Esophagus muscularis mucosa (tissue), 4 donors: Measurements from ENCODE around the gene DACH1.

ENCODE experiments used
- CTCF ChIP-seq, 3 experiments: fragments of 200-600 bp in 2 of 3; fragments of 450-650 bp in 1 of 3; sonication (generic) in 2 of 3; IDR thresholded peaks; one replicate each; pipeline ENCODE4 v1.5.1; 2017 to 2019; ENCODE audit warnings: antibody characterized with exemption in 3 of 3, mild to moderate bottlenecking in 2 of 3, moderate library complexity in 1 of 3
- EP300 ChIP-seq: sonication (generic); formaldehyde crosslinking; IDR thresholded peaks from one replicate; pipeline ENCODE4 v1.6.1; 2017; ENCODE audit warnings: antibody characterized with exemption
- POLR2A ChIP-seq: fragments of 450-650 bp; IDR thresholded peaks from one replicate; pipeline ENCODE4 v1.6.1; 2017; ENCODE audit warnings: antibody characterized with exemption, moderate library complexity, mild to moderate bottlenecking, low read depth
- POLR2AphosphoS5 ChIP-seq, 2 donors: sonication (generic); formaldehyde crosslinking; IDR thresholded peaks; one replicate each; pipeline ENCODE4 v1.6.1; 2017; ENCODE audit warnings: antibody characterized with exemption in 2 of 2

- TF ChIP-seq CTCF (IDR thresholded peaks at IDR 0.05) (no peak), EP300 (no peak), POLR2AphosphoS5 (IDR thresholded peaks at IDR 0.05) (no peak), POLR2A (no peak)
Measured at GRCh38 chr13:71448080-71448630, 418.8 kb downstream of the DACH1 start.
